Choroid plexus epithelial cell (primary cell): ENCODE data around the gene MTIF3.

Source experiments
- DNase-seq: peaks from one replicate; pipeline ENCODE4 v3.0.0-alpha.2; 2010; ENCODE audit warnings: low read depth
- H3K4me3 ChIP-seq: 2 replicates; pipeline ENCODE4 v1.5.1; 2011; ENCODE audit warnings: low read depth, mild to moderate bottlenecking, control low read depth, low read length, moderate library complexity
- TF ChIP-seq, protein P1 (sequence below): conservative IDR thresholded peaks from 2 replicates; pipeline ENCODE4 v1.5.1; 2011; ENCODE audit warnings: low read depth, mild to moderate bottlenecking, control low read depth, inconsistent platforms, low read length, moderate library complexity

The MTIF3 gene

GRCh38 chr13:27472941-27473340, 22.6 kb upstream of the MTIF3 start:
- DNase-seq: no peak
- TF ChIP-seq, protein P1, sequence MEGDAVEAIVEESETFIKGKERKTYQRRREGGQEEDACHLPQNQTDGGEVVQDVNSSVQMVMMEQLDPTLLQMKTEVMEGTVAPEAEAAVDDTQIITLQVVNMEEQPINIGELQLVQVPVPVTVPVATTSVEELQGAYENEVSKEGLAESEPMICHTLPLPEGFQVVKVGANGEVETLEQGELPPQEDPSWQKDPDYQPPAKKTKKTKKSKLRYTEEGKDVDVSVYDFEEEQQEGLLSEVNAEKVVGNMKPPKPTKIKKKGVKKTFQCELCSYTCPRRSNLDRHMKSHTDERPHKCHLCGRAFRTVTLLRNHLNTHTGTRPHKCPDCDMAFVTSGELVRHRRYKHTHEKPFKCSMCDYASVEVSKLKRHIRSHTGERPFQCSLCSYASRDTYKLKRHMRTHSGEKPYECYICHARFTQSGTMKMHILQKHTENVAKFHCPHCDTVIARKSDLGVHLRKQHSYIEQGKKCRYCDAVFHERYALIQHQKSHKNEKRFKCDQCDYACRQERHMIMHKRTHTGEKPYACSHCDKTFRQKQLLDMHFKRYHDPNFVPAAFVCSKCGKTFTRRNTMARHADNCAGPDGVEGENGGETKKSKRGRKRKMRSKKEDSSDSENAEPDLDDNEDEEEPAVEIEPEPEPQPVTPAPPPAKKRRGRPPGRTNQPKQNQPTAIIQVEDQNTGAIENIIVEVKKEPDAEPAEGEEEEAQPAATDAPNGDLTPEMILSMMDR: no peak
- H3K4me3 ChIP-seq: no peak overlapping the region

DNA sequence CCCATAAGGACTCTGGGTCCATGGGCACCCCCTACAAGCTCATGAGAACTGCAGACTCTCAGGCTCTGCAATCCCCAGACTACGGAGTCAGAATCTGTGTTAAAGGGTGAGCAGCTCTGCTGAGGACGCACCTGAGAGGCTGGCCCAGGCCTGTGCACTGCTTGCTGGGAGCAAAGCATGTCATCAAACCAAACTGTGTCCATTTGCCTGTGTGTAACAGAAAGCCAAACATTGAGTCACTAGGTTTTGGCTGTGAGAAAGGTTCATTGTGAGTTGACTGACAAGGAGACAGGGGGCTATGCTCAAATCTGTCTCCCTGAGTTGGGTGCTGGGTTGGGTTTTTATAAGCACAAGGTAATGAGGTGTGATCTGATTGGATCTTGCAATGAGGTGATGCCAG, 22.1 kb upstream of the MTIF3 start:
- H3K4me3 ChIP-seq: no peak overlapping the region
- no peak for DNase-seq
- TF ChIP-seq, protein P1: no peak

GRCh38 chr13:27470075-27470820, 19.9 kb upstream of the MTIF3 start:
- TF ChIP-seq, protein P1: no peak
- no peak overlapping the region for H3K4me3 ChIP-seq
- DNase-seq: no peak

DNA sequence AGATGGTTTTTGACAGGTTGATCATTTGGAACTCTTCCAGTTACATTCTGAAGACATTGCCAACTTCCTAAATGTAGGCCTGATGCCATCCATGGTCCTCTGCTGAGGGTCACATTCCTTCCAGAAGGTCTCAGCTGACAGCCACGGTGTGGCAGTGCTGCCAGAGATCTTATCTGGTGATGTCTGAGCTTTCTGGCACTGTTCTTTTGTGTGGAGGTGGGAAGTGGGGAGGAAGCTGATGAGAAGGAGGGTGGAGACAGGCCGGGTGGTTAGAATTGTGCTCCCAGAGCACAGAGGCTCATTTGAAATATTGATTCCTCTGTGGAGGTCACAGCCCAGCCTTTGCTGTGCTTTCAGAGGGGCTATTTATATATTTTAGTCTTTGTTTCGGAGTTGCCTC, 16.1 kb upstream of the MTIF3 start:
- no peak for DNase-seq
- TF ChIP-seq, protein P1: no peak
- H3K4me3 ChIP-seq: no peak overlapping the region

- TF ChIP-seq, protein P1: no peak
- no peak overlapping the region for H3K4me3 ChIP-seq
- peak; percentile 12 for DNase-seq
Measured at GRCh38 chr13:27465611-27466010, 15.2 kb upstream of the MTIF3 start.

DNA sequence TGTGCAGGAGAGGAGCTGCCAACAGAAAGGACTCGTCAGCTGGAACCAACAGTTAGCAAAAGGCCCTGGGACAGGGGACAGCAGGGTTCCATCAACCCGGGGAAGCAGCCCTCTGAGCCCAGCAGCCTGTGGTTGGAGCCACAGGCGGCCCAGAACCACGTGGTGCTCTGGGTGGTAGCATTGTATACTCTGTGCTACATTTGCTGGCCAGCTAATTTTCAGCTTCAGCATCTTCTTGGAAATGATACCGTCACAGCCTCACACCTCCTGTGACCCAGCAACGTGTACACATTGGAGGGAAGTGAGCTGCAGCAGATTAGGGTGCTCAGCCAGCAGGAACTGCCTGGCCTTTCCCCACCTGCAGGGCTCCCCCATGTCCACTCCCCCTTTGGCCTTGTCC, 13.1 kb upstream of the MTIF3 start:
- no peak for DNase-seq
- H3K4me3 ChIP-seq: no peak overlapping the region
- TF ChIP-seq, protein P1: no peak

GRCh38 chr13:27461940-27462584, 11.7 kb upstream of the MTIF3 start:
- H3K4me3 ChIP-seq: no peak overlapping the region
- TF ChIP-seq, protein P1: no peak
- DNase-seq: no peak
